ENCODE measurements around the gene TEC. TPM values are rescaled to one million over a fixed set of nuclear protein-coding genes. Genes with fewer than 3 reads are reported as not detected.

Gene TEC
- total RNA-seq, 3 donors from 2014 or later, result 0.82 to 1.4 (median 0.83) TPM

- Mint-ChIP-seq H3K4me3 (no peak overlapping the region), H3K4me1 (ENCODE audit: low read depth) (no peaks in the 10 kb centered on the region), H3K9me3 (no peaks in the 10 kb centered on the region), H3K36me3 (ENCODE audit: insufficient read depth) (peaks cover 3% of the 10 kb centered on the region), H3K27me3 (ENCODE audit: low read depth) (no peaks in the 10 kb centered on the region)
- DNase-seq (no peak), ATAC-seq (no peak)
These were observed 53.7 kb downstream of the TEC start for GRCh38 chr4:48215977-48216376.

- ATAC-seq (no peak), DNase-seq (no peak)
- Mint-ChIP-seq H3K27me3 (ENCODE audit: low read depth) (no peaks in the 10 kb centered on the region), H3K4me3 (no peak overlapping the region), H3K4me1 (ENCODE audit: low read depth) (no peaks in the 10 kb centered on the region), H3K36me3 (ENCODE audit: insufficient read depth) (no peaks in the 10 kb centered on the region), H3K9me3 (no peaks in the 10 kb centered on the region)
These were observed 57.5 kb downstream of the TEC start for GRCh38 chr4:48212165-48212564.

GRCh38 chr4:48210966-48211328, 58.7 kb downstream of the TEC start:
- DNase-seq (no peak), ATAC-seq (no peak)
- Mint-ChIP-seq H3K4me1 (ENCODE audit: low read depth) (no peaks in the 10 kb centered on the region), H3K27me3 (ENCODE audit: low read depth) (no peaks in the 10 kb centered on the region), H3K9me3 (no peaks in the 10 kb centered on the region), H3K4me3 (no peak overlapping the region), H3K36me3 (ENCODE audit: insufficient read depth) (no peaks in the 10 kb centered on the region)

DNA sequence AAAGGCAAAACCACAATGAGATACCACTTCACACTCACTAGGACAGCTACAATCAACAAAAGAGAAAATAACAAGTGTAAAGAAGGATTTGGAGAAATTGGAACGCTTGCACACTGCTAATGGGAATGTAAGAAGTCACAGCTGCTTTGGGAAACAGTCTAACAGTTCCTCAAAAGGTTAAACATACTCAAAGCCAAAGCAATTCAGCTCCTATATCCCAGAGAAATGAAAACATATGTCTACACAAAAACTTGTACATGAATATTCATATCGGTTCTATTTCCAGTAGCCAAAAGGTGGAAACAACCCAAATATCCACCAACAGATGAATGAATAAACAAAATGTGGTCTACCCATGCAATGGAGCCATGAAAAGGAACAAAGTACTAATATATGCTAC, 64.0 kb downstream of the TEC start:
- ATAC-seq (no peak), DNase-seq (no peak)
- Mint-ChIP-seq H3K4me1 (ENCODE audit: low read depth) (no peaks in the 10 kb centered on the region), H3K4me3 (no peak overlapping the region), H3K27me3 (ENCODE audit: low read depth) (no peaks in the 10 kb centered on the region), H3K36me3 (ENCODE audit: insufficient read depth) (peaks cover 1% of the 10 kb centered on the region), H3K9me3 (no peaks in the 10 kb centered on the region)

- Mint-ChIP-seq H3K4me3 (no peak overlapping the region), H3K36me3 (ENCODE audit: insufficient read depth) (peaks cover 1% of the 10 kb centered on the region), H3K4me1 (ENCODE audit: low read depth) (no peaks in the 10 kb centered on the region), H3K27me3 (ENCODE audit: low read depth) (no peaks in the 10 kb centered on the region), H3K9me3 (no peaks in the 10 kb centered on the region)
- ATAC-seq, result no peak
- DNase-seq, result no peak
These were observed 64.5 kb downstream of the TEC start for GRCh38 chr4:48205107-48205506.

- H3K27me3 Mint-ChIP-seq (ENCODE audit: low read depth), result no peaks in the 10 kb centered on the region
- H3K9me3 Mint-ChIP-seq, result no peaks in the 10 kb centered on the region
- ATAC-seq (no peak), DNase-seq (no peak)
- H3K4me3 Mint-ChIP-seq, result no peak overlapping the region
- no peaks in the 10 kb centered on the region for H3K4me1 Mint-ChIP-seq (ENCODE audit: low read depth)
- H3K36me3 Mint-ChIP-seq (ENCODE audit: insufficient read depth), result peaks cover 1% of the 10 kb centered on the region
These were observed 65.8 kb downstream of the TEC start for GRCh38 chr4:48203819-48204218.

DNA sequence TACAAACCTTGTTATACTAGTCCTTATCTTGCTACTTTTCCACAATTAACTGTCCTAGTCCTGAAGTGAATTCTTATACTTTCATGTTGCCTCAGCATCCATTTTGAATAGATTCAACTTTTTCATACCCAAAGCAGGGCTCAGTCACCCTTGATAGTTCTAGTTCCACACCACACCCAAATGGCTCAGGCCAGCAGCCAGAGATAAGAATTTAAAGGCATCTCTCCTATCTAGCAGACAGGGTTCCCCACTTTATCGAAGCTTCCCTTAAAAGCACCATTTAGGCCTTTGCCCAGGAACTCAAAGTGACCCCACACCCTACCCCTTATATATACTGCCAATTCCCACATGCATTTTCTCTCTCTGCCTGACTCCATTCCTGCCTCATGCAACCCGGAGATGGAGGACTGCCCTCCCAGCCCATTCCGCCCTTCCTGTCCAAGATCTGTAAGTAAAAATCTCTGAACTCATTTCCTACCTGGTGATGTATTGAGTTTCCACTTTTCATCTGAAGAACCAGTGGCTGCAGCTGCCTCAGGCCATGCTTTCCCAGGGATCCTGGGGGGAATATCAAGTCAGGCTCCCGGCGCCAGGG, 71.9 kb downstream of the TEC start:
- DNase-seq (no peak), ATAC-seq (no peak)
- H3K27me3 Mint-ChIP-seq (ENCODE audit: low read depth), result no peaks in the 10 kb centered on the region
- no peak overlapping the region for H3K4me3 Mint-ChIP-seq
- peaks cover 10% of the 10 kb centered on the region for H3K4me1 Mint-ChIP-seq (ENCODE audit: low read depth)
- H3K36me3 Mint-ChIP-seq (ENCODE audit: insufficient read depth), result peaks cover 1% of the 10 kb centered on the region
- no peaks in the 10 kb centered on the region for H3K9me3 Mint-ChIP-seq

GRCh38 chr4:48196758-48197504, 72.7 kb downstream of the TEC start:
- DNase-seq, result no peak
- H3K4me1 Mint-ChIP-seq (ENCODE audit: low read depth), result peaks cover 10% of the 10 kb centered on the region
- H3K9me3 Mint-ChIP-seq, result no peaks in the 10 kb centered on the region
- no peaks in the 10 kb centered on the region for H3K27me3 Mint-ChIP-seq (ENCODE audit: low read depth)
- ATAC-seq, result no peak
- no peak overlapping the region for H3K4me3 Mint-ChIP-seq
- H3K36me3 Mint-ChIP-seq (ENCODE audit: insufficient read depth), result peaks cover 1% of the 10 kb centered on the region

- H3K4me1 Mint-ChIP-seq (ENCODE audit: low read depth), result peaks cover 10% of the 10 kb centered on the region
- ATAC-seq, result no peak
- H3K36me3 Mint-ChIP-seq (ENCODE audit: insufficient read depth), result no peaks in the 10 kb centered on the region
- no peaks in the 10 kb centered on the region for H3K27me3 Mint-ChIP-seq (ENCODE audit: low read depth)
- no peak for DNase-seq
- H3K9me3 Mint-ChIP-seq, result no peaks in the 10 kb centered on the region
- H3K4me3 Mint-ChIP-seq, result no peak overlapping the region
These were observed 73.8 kb downstream of the TEC start for GRCh38 chr4:48195853-48196252.

DNA sequence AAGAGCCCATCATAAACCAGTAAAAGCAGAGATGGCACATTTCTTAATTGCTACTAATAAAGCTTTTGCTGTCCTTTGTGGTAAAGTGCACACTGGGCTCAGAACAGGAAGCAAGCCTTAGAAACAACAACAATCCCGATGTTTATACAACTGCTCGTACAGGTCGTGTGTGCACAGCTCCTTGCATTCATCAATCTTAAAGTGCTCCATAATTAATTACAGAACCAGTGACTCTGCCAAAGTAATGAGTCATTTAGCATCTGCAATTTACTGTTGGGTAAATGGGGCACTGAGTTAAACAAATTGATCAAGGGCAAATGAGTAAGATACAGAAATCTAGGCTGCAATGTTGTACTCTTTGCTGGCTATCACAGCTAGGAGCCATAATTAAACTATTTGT, 74.3 kb downstream of the TEC start:
- Mint-ChIP-seq H3K27me3 (ENCODE audit: low read depth) (no peaks in the 10 kb centered on the region), H3K9me3 (no peaks in the 10 kb centered on the region), H3K4me3 (no peak overlapping the region), H3K4me1 (ENCODE audit: low read depth) (peaks cover 10% of the 10 kb centered on the region), H3K36me3 (ENCODE audit: insufficient read depth) (no peaks in the 10 kb centered on the region)
- peak in 1 of 2 donors; percentile 25 for ATAC-seq
- DNase-seq, result no peak

- H3K9me3 Mint-ChIP-seq, result no peaks in the 10 kb centered on the region
- no peaks in the 10 kb centered on the region for H3K36me3 Mint-ChIP-seq (ENCODE audit: insufficient read depth)
- no peak for ATAC-seq
These were observed 74.7 kb downstream of the TEC start for GRCh38 chr4:48194971-48195370.

GRCh38 chr4:48193921-48194468, 75.6 kb downstream of the TEC start:
- H3K27me3 Mint-ChIP-seq (ENCODE audit: low read depth), result no peaks in the 10 kb centered on the region
- H3K36me3 Mint-ChIP-seq (ENCODE audit: insufficient read depth), result no peaks in the 10 kb centered on the region
- no peak for ATAC-seq
- no peak for DNase-seq
- peaks cover 10% of the 10 kb centered on the region for H3K4me1 Mint-ChIP-seq (ENCODE audit: low read depth)
- H3K4me3 Mint-ChIP-seq, result no peak overlapping the region
- H3K9me3 Mint-ChIP-seq, result no peaks in the 10 kb centered on the region

More at GRCh38 chr4:48194971-48195370, 74.7 kb downstream of the TEC start:
- H3K27me3 Mint-ChIP-seq (ENCODE audit: low read depth), result no peaks in the 10 kb centered on the region
- peaks cover 10% of the 10 kb centered on the region for H3K4me1 Mint-ChIP-seq (ENCODE audit: low read depth)
- no peak overlapping the region for H3K4me3 Mint-ChIP-seq
- DNase-seq, result no peak

DNA sequence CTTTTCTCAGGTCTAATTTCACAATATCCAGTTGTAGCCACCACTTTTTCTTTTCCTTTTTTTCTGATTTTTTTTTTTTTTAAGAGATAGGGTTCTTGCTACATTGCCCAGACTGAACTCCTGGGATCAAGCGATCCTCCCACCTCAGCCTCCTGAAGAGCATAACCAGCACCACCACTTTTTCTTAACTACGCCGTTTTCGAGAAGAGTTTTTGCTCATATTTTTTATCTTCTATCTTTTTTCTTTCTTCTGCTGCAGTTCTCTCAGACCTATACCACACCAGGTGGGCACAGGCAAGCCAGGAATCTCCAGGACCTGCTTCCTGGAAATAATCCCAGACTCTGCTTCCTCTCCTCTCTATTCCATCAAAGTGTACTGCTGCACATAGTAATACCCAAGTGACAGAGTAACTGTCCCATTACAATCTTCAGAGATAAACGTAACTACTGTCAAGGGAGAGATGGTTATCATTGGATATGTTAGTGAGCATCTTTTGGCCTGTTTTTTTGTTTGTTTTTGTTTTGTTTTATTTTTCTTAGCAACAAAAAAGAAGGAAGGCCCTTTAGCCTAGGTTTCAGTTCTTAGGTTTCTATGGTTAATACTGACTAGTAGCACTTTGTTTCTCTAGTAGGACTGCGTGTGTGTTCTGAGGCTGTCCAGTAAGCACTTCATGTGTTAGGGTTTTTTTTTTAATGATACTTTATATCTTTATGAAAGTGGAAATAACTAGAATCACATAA, 76.4 kb downstream of the TEC start:
- DNase-seq (no peak), ATAC-seq (no peak)
- Mint-ChIP-seq H3K4me3 (no peak overlapping the region), H3K27me3 (ENCODE audit: low read depth) (no peaks in the 10 kb centered on the region), H3K4me1 (ENCODE audit: low read depth) (peaks cover 10% of the 10 kb centered on the region), H3K36me3 (ENCODE audit: insufficient read depth) (no peaks in the 10 kb centered on the region), H3K9me3 (no peaks in the 10 kb centered on the region)

DNA sequence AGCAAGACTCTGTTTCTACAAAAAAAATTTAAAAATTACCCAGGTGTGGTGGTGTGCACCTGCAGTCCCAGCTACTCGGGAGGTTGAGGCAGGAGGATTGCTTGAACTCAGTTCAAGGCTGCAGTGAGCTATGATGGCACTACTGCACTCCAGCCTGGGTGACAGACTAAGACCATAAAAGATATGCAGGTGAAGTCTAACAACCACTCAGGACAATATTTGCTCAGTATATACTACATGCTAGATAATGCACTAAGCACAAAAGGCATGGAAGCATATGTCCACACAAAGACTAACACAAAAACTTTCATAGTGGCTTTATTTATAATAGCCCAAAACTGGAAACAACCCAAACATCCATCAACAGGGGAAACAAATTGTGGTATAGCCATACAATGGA, 77.9 kb downstream of the TEC start:
- no peaks in the 10 kb centered on the region for H3K9me3 Mint-ChIP-seq
- ATAC-seq (no peak), DNase-seq (no peak)
- H3K27me3 Mint-ChIP-seq (ENCODE audit: low read depth), result no peaks in the 10 kb centered on the region
- no peaks in the 10 kb centered on the region for H3K36me3 Mint-ChIP-seq (ENCODE audit: insufficient read depth)
- H3K4me1 Mint-ChIP-seq (ENCODE audit: low read depth), result peaks cover 10% of the 10 kb centered on the region
- no peak overlapping the region for H3K4me3 Mint-ChIP-seq

GRCh38 chr4:48190839-48191238, 78.8 kb downstream of the TEC start:
- no peaks in the 10 kb centered on the region for H3K27me3 Mint-ChIP-seq (ENCODE audit: low read depth)

More at GRCh38 chr4:48190839-48191238, 78.8 kb downstream of the TEC start:
- Mint-ChIP-seq H3K4me1 (ENCODE audit: low read depth) (peaks cover 6% of the 10 kb centered on the region), H3K36me3 (ENCODE audit: insufficient read depth) (no peaks in the 10 kb centered on the region), H3K9me3 (no peaks in the 10 kb centered on the region), H3K4me3 (no peak overlapping the region)
- ATAC-seq (no peak), DNase-seq (no peak)

Measured in activated T-cell treated with anti-CD3 and anti-CD28 coated beads, Interleukin-2, amount 50 U/mL, for 4 hours (primary cell).